ENCODE data around the gene GNAQ. TPM values are rescaled to one million over a fixed set of nuclear protein-coding genes. Genes with fewer than 3 reads are reported as not detected.

GNAQ gene
- total and polyA plus RNA-seq, 2 donors (not counting 1 experiment from before 2014, with no cell fraction given): 30.4 to 74.3 TPM

- Histone ChIP-seq H3K79me2 (ENCODE audit: control insufficient read depth, insufficient read depth, low read length) (peaks cover 2% of the 10 kb centered on the region), H3K9me3 (ENCODE audit: control insufficient read depth, insufficient read depth, low read depth, low read length) (no peaks in the 10 kb centered on the region), H3K4me1 (ENCODE audit: control insufficient read depth, extremely low read depth, insufficient read depth, low read length) (no peaks in the 10 kb centered on the region), H3K27me3 (ENCODE audit: control insufficient read depth, insufficient read depth, low read length) (no peaks in the 10 kb centered on the region), H3K27ac (ENCODE audit: insufficient read depth, low read length) (no peak overlapping the region), H4K20me1 (ENCODE audit: control insufficient read depth, extremely low read depth, insufficient read depth, low read length) (no peaks in the 10 kb centered on the region), H3K4me2 (ENCODE audit: extremely low read depth, insufficient read depth, low read length) (no peak overlapping the region), H3K36me3 (ENCODE audit: control insufficient read depth, insufficient read depth, low read length) (no peaks in the 10 kb centered on the region), H3K9ac (ENCODE audit: insufficient read depth, low read length) (no peak overlapping the region), H3K4me3 (replicated peaks in 1 of 4; ENCODE audit: control extremely low read depth in 1 of 4, insufficient read depth in 1 of 4, low read depth in 3 of 4, low read length in 4 of 4) (no peak overlapping the region), H2AFZ (ENCODE audit: low read length) (no peak overlapping the region)
- no peak for TF ChIP-seq EZH2 (IDR thresholded peaks at IDR 0.05; ENCODE audit: low read length, missing control alignments)
- TF ChIP-seq, protein P1, sequence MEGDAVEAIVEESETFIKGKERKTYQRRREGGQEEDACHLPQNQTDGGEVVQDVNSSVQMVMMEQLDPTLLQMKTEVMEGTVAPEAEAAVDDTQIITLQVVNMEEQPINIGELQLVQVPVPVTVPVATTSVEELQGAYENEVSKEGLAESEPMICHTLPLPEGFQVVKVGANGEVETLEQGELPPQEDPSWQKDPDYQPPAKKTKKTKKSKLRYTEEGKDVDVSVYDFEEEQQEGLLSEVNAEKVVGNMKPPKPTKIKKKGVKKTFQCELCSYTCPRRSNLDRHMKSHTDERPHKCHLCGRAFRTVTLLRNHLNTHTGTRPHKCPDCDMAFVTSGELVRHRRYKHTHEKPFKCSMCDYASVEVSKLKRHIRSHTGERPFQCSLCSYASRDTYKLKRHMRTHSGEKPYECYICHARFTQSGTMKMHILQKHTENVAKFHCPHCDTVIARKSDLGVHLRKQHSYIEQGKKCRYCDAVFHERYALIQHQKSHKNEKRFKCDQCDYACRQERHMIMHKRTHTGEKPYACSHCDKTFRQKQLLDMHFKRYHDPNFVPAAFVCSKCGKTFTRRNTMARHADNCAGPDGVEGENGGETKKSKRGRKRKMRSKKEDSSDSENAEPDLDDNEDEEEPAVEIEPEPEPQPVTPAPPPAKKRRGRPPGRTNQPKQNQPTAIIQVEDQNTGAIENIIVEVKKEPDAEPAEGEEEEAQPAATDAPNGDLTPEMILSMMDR (conservative IDR thresholded peaks at IDR 0.05 in 1 of 2, IDR thresholded peaks at IDR 0.05 in 1 of 2; ENCODE audit: low read depth in 1 of 2, low read length in 2 of 2): no peak
- DNase-seq (ENCODE audit: low read depth in 2 of 2): no peak
Measured at GRCh38 chr9:77938163-77938562, 93.4 kb downstream of the GNAQ start.

- H3K27me3 ChIP-seq (ENCODE audit: control insufficient read depth, insufficient read depth, low read length): no peaks in the 10 kb centered on the region
- no peak overlapping the region for H3K4me2 ChIP-seq (ENCODE audit: extremely low read depth, insufficient read depth, low read length)
- H3K4me3 ChIP-seq (replicated peaks in 1 of 4; ENCODE audit: control extremely low read depth in 1 of 4, insufficient read depth in 1 of 4, low read depth in 3 of 4, low read length in 4 of 4): no peak overlapping the region
- no peaks in the 10 kb centered on the region for H4K20me1 ChIP-seq (ENCODE audit: control insufficient read depth, extremely low read depth, insufficient read depth, low read length)
- H3K36me3 ChIP-seq (ENCODE audit: control insufficient read depth, insufficient read depth, low read length): no peaks in the 10 kb centered on the region
- no peak for DNase-seq (ENCODE audit: low read depth in 2 of 2)
- no peak overlapping the region for H3K9ac ChIP-seq (ENCODE audit: insufficient read depth, low read length)
- no peaks in the 10 kb centered on the region for H3K4me1 ChIP-seq (ENCODE audit: control insufficient read depth, extremely low read depth, insufficient read depth, low read length)
- no peak overlapping the region for H3K27ac ChIP-seq (ENCODE audit: insufficient read depth, low read length)
- no peaks in the 10 kb centered on the region for H3K9me3 ChIP-seq (ENCODE audit: control insufficient read depth, insufficient read depth, low read depth, low read length)
- H3K79me2 ChIP-seq (ENCODE audit: control insufficient read depth, insufficient read depth, low read length): peaks cover 2% of the 10 kb centered on the region
- no peak overlapping the region for H2AFZ ChIP-seq (ENCODE audit: low read length)
- TF ChIP-seq, protein P1 (conservative IDR thresholded peaks at IDR 0.05 in 1 of 2, IDR thresholded peaks at IDR 0.05 in 1 of 2; ENCODE audit: low read depth in 1 of 2, low read length in 2 of 2): no peak
- TF ChIP-seq EZH2 (IDR thresholded peaks at IDR 0.05; ENCODE audit: low read length, missing control alignments): no peak
Measured at GRCh38 chr9:77935974-77936373, 95.6 kb downstream of the GNAQ start.

DNA sequence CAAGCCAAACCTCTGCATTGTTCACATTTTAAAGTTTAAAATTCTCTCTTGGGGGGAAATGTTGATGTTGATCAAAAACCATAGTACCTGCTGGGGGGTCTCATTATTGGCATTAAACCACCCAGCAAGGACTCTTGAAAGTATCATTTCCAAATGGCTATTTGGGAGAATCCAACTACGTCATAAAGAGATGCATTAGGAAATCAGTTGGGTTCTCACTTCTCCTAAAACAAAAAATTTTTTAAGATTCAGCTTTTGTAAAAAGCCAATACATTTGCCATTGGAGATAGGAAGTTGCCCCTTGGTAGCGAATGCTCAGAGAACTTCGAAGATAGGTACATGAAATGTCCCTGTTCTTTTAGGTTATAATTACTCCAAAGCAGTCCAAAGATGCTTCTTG lies 96.4 kb downstream of the GNAQ start:
- no peak for TF ChIP-seq EZH2 (IDR thresholded peaks at IDR 0.05; ENCODE audit: low read length, missing control alignments)
- TF ChIP-seq, protein P1 (conservative IDR thresholded peaks at IDR 0.05 in 1 of 2, IDR thresholded peaks at IDR 0.05 in 1 of 2; ENCODE audit: low read depth in 1 of 2, low read length in 2 of 2): no peak
- H3K9me3 ChIP-seq (ENCODE audit: control insufficient read depth, insufficient read depth, low read depth, low read length): no peaks in the 10 kb centered on the region
- DNase-seq (ENCODE audit: low read depth in 2 of 2): no peak
- no peak overlapping the region for H3K4me3 ChIP-seq (replicated peaks in 1 of 4; ENCODE audit: control extremely low read depth in 1 of 4, insufficient read depth in 1 of 4, low read depth in 3 of 4, low read length in 4 of 4)
- H3K9ac ChIP-seq (ENCODE audit: insufficient read depth, low read length): no peak overlapping the region
- no peaks in the 10 kb centered on the region for H4K20me1 ChIP-seq (ENCODE audit: control insufficient read depth, extremely low read depth, insufficient read depth, low read length)
- H3K79me2 ChIP-seq (ENCODE audit: control insufficient read depth, insufficient read depth, low read length): peaks cover 1% of the 10 kb centered on the region
- H3K27me3 ChIP-seq (ENCODE audit: control insufficient read depth, insufficient read depth, low read length): no peaks in the 10 kb centered on the region
- no peaks in the 10 kb centered on the region for H3K4me1 ChIP-seq (ENCODE audit: control insufficient read depth, extremely low read depth, insufficient read depth, low read length)
- no peak overlapping the region for H2AFZ ChIP-seq (ENCODE audit: low read length)
- no peaks in the 10 kb centered on the region for H3K36me3 ChIP-seq (ENCODE audit: control insufficient read depth, insufficient read depth, low read length)
- H3K27ac ChIP-seq (ENCODE audit: insufficient read depth, low read length): no peak overlapping the region
- no peak overlapping the region for H3K4me2 ChIP-seq (ENCODE audit: extremely low read depth, insufficient read depth, low read length)

All from fibroblast of lung (primary cell).